Mesenchymal stem cell (in vitro differentiated cells and primary cell): Measurements from ENCODE around the gene MCM8. TPM values are rescaled to one million over a fixed set of nuclear protein-coding genes. Genes with fewer than 3 reads are reported as not detected.

ENCODE experiments used
- DNase-seq: peaks from one replicate; pipeline ENCODE4 v3.0.0-alpha.2; 2013
- H2AFZ ChIP-seq: one replicate; pipeline ENCODE4 v1.6.1; 2013; ENCODE audit warnings: low read depth, mild to moderate bottlenecking, control low read depth, inconsistent platforms, low read length, moderate library complexity
- H2AK5ac ChIP-seq: 2 replicates; pipeline ENCODE4 v1.6.1; 2013; ENCODE audit warnings: low read length, moderate library complexity, mild to moderate bottlenecking, inconsistent platforms; ENCODE audit not compliant: severe bottlenecking
- H2BK120ac ChIP-seq: one replicate; pipeline ENCODE4 v1.6.1; 2013; ENCODE audit warnings: low read depth, mild to moderate bottlenecking, inconsistent platforms, low read length, moderate library complexity
- H2BK12ac ChIP-seq, 2 experiments: one replicate each; pipeline ENCODE4 v1.6.1; 2013; ENCODE audit warnings: inconsistent platforms in 2 of 2, low read length in 2 of 2, mild to moderate bottlenecking in 2 of 2, moderate library complexity in 2 of 2, control low read depth in 1 of 2
- H2BK15ac ChIP-seq: one replicate; pipeline ENCODE4 v1.6.1; 2013; ENCODE audit warnings: mild to moderate bottlenecking, low read depth, inconsistent platforms; ENCODE audit not compliant: poor library complexity, severe bottlenecking
- H2BK5ac ChIP-seq: 2 replicates; pipeline ENCODE4 v1.6.1; 2013; ENCODE audit warnings: low read depth, mild to moderate bottlenecking, low read length, control low read depth, inconsistent platforms; ENCODE audit not compliant: poor library complexity, severe bottlenecking
- H3K14ac ChIP-seq, 2 experiments: one replicate each; pipeline ENCODE4 v1.6.1; 2013; ENCODE audit warnings: inconsistent platforms in 2 of 2, low read length in 2 of 2, control low read depth in 1 of 2, mild to moderate bottlenecking in 1 of 2, moderate library complexity in 1 of 2
- H3K18ac ChIP-seq, 2 experiments: one replicate each; pipeline ENCODE4 v1.6.1; 2013; ENCODE audit warnings: inconsistent platforms in 2 of 2, low read length in 2 of 2, control low read depth in 1 of 2, low read depth in 1 of 2, mild to moderate bottlenecking in 1 of 2
- H3K23ac ChIP-seq, 2 experiments: one replicate each; pipeline ENCODE4 v1.6.1; 2013; ENCODE audit warnings: inconsistent platforms in 2 of 2, low read length in 2 of 2, mild to moderate bottlenecking in 2 of 2, moderate library complexity in 2 of 2, control low read depth in 1 of 2
- H3K27ac ChIP-seq: 2 replicates; pipeline ENCODE4 v1.5.1; 2013; ENCODE audit warnings: mild to moderate bottlenecking, moderate library complexity, low read length, control low read depth, inconsistent platforms; ENCODE audit not compliant: poor library complexity, severe bottlenecking
- H3K27me3 ChIP-seq, 2 experiments: 2 replicates each; pipeline versions ENCODE4 v1.6.1 to v1.7.0; 2013; ENCODE audit warnings: low read length in 2 of 2, mild to moderate bottlenecking in 2 of 2, moderate library complexity in 2 of 2, control low read depth in 1 of 2, inconsistent platforms in 1 of 2; ENCODE audit not compliant: control insufficient read depth in 1 of 2, insufficient read depth in 1 of 2
- H3K36me3 ChIP-seq, 2 experiments: 2 replicates each; pipeline versions ENCODE4 v1.6.1 to v1.7.0; 2013; ENCODE audit warnings: low read length in 2 of 2, control low read depth in 1 of 2, inconsistent platforms in 1 of 2, low read depth in 1 of 2, mild to moderate bottlenecking in 1 of 2; ENCODE audit not compliant: insufficient read depth in 2 of 2, control insufficient read depth in 1 of 2
- H3K4ac ChIP-seq, 2 experiments: one replicate each; pipeline ENCODE4 v1.6.1; 2013; ENCODE audit warnings: inconsistent platforms in 2 of 2, low read length in 2 of 2, mild to moderate bottlenecking in 2 of 2, moderate library complexity in 2 of 2, control low read depth in 1 of 2, low read depth in 1 of 2
- H3K4me1 ChIP-seq: 2 replicates; pipeline ENCODE4 v1.6.1; 2013; ENCODE audit warnings: low read depth, low read length, control low read depth; ENCODE audit not compliant: control insufficient read depth, insufficient read depth
- H3K4me2 ChIP-seq: 2 replicates; pipeline ENCODE4 v1.6.1; 2013; ENCODE audit warnings: low read length, mild to moderate bottlenecking, inconsistent platforms; ENCODE audit not compliant: poor library complexity, severe bottlenecking
- H3K4me3 ChIP-seq, 2 experiments: 2 replicates each; pipeline versions ENCODE4 v1.5.1 to v1.7.0; 2013; ENCODE audit warnings: low read length in 2 of 2, mild to moderate bottlenecking in 2 of 2, control low read depth in 1 of 2, low read depth in 1 of 2; ENCODE audit not compliant: insufficient read depth in 1 of 2
- H3K79me1 ChIP-seq: replicated peaks from 2 replicates; pipeline ENCODE4 v1.6.1; 2013; ENCODE audit warnings: mild to moderate bottlenecking, control low read depth, low read length, inconsistent platforms; ENCODE audit not compliant: poor library complexity, severe bottlenecking
- H3K9ac ChIP-seq: 2 replicates; pipeline ENCODE4 v1.7.0; 2013; ENCODE audit warnings: mild to moderate bottlenecking, low read length, moderate library complexity
- H3K9me3 ChIP-seq: 2 replicates; pipeline ENCODE4 v1.7.0; 2013; ENCODE audit warnings: mild to moderate bottlenecking, low read length; ENCODE audit not compliant: control insufficient read depth
- H4K8ac ChIP-seq: one replicate; pipeline ENCODE4 v1.6.1; 2013; ENCODE audit warnings: inconsistent platforms, mild to moderate bottlenecking, low read length, moderate library complexity
- H4K91ac ChIP-seq: one replicate; pipeline ENCODE4 v1.6.1; 2013; ENCODE audit warnings: mild to moderate bottlenecking, low read length, inconsistent platforms
- WGBS: methylation state at CpG from one replicate; pipeline ENCODE4 v1.1.7; 2013; ENCODE audit warnings: mixed read lengths; 5-methylcytosine and 5-hydroxymethylcytosine counted together
- small RNA-seq: library from polyadenylated mRNA; stranded (forward); fragments of <200 nt; extraction: miRNeasy Mini kit (QIAGEN cat#:217004); gene quantifications from one replicate; pipeline ENCODE3, GENCODE V24; 2013; ENCODE audit warnings: low read depth

MCM8 gene

DNA sequence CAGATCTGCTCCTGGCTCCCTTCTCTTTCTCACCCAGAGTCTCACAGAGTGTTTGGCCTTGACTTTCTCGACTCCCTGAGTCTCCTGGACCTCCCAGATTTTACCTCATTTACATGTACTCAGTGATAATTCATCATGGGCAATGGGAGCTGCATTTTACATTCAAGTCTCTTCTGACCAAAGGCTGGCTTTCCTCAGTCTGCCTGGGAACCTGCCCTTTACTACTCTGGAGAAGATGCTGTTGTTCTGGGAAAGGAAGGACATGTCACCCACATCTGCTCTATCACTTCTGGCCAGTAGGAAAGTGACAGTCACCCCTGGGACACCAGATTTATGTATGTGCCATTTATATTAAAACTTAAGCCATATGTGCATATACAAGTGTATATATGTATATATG, 96.0 kb downstream of the MCM8 start:
- Histone ChIP-seq H2AFZ (no peak overlapping the region), H3K4me3 (no peak overlapping the region), H3K27ac (no peak overlapping the region), H2AK5ac (no peak overlapping the region), H2BK15ac (no peak overlapping the region), H3K9ac (no peak overlapping the region), H3K4me1 (peaks cover 9% of the 10 kb centered on the region), H3K4me2 (no peak overlapping the region), H3K79me1 (peaks cover 30% of the 10 kb centered on the region), H4K91ac (no peak overlapping the region), H3K4ac (no peak overlapping the region), H2BK120ac (no peak overlapping the region), H3K9me3 (no peaks in the 10 kb centered on the region), H3K18ac (no peak overlapping the region), H3K23ac (no peak overlapping the region), H3K14ac (no peak overlapping the region), H2BK12ac (no peak overlapping the region), H3K36me3 (peaks cover 8 to 51% of the 10 kb centered on the region in 2 experiments), H3K27me3 (peaks cover 0 to 9% of the 10 kb centered on the region in 2 experiments), H4K8ac (no peak overlapping the region), H2BK5ac (no peak overlapping the region)
- DNase-seq, result no peak
- 87% methylated on average over 1 of the region's 1 CpG for WGBS

DNA sequence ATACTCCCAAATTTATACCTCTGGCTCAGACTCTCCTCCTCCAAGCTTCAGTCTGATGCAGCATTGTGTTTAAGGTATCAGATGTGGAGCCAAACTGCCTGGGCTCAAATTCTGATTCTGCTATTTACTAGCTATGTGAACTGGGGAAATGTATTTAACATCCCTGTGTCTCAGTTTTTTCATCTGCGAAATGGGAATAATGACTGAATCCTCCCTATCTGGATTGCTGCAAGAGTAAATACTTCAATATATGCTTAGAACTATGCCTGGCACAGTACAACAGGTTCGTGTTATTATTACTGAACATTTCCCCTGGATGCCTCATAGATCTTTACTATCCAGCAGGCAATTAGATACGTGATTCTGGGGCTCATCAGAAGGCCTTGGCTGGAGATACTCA, 97.9 kb downstream of the MCM8 start:
- Histone ChIP-seq H3K14ac (no peak overlapping the region), H4K91ac (no peak overlapping the region), H3K36me3 (peaks cover 0 to 34% of the 10 kb centered on the region in 2 experiments), H2BK120ac (no peak overlapping the region), H2AFZ (no peak overlapping the region), H3K9ac (no peak overlapping the region), H3K4me2 (no peak overlapping the region), H3K4me1 (peaks cover 22% of the 10 kb centered on the region), H3K27ac (no peak overlapping the region), H2BK15ac (no peak overlapping the region), H3K9me3 (no peaks in the 10 kb centered on the region), H3K4me3 (no peak overlapping the region), H4K8ac (no peak overlapping the region), H3K27me3 (peaks cover 0 to 19% of the 10 kb centered on the region in 2 experiments), H3K4ac (no peak overlapping the region), H2AK5ac (no peak overlapping the region), H2BK5ac (no peak overlapping the region), H3K23ac (no peak overlapping the region), H3K79me1 (peaks cover 16% of the 10 kb centered on the region), H2BK12ac (no peak overlapping the region), H3K18ac (no peak overlapping the region)
- WGBS, result 90% methylated on average over 3 of the region's 3 CpGs
- DNase-seq, result no peak

Small RNA genes lying within 50 kb of the gene (small RNA-seq; reads per million reads assigned to genes)
- not detected for gene RF00019
- gene RN7SL498P, result not detected
